B cell (primary cell): Measurements from ENCODE around the gene ELMO1.

ENCODE experiments used
- EZH2 ChIP-seq: IDR thresholded peaks from 2 replicates; pipeline ENCODE4 v1.6.1; 2012; ENCODE audit warnings: borderline replicate concordance, low read depth, mild to moderate bottlenecking, moderate library complexity, low read length; ENCODE audit not compliant: insufficient read depth, poor library complexity, severe bottlenecking
- TF ChIP-seq, protein P1 (sequence below): fragments of 200-600 bp; IDR thresholded peaks from one replicate; pipeline ENCODE4 v1.8.0; 2022; ENCODE audit warnings: antibody characterized with exemption, mild to moderate bottlenecking

DNA sequence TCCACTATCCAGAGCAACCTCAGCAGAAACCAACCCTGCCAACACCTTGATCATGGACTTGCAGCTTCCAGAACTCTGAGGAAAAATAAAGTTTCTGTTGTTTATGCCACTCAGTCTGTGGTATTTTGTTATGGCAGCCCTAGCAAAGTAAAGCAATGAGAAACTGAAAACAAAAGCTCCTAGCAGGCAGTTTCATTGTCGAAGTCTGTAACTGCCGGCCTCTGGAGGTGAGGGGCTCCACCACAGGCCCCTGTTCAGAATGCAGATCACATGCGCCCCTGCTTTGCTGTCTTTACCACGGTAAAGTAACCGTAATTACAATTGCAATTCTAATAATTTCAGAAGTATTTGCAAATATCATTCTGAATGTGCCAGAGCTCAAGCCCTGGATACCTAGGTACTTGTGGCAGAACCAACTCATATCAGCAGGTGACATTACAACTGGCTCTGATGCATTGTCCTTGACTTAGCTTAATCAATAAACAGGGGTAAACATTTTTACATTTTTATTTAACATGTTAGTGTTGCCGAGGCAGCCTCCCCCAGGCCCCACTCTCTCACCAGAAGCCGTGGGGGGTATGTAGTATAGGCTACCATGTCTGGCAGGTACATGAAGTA, 193.2 kb downstream of the ELMO1 start:
- TF ChIP-seq, protein P1, sequence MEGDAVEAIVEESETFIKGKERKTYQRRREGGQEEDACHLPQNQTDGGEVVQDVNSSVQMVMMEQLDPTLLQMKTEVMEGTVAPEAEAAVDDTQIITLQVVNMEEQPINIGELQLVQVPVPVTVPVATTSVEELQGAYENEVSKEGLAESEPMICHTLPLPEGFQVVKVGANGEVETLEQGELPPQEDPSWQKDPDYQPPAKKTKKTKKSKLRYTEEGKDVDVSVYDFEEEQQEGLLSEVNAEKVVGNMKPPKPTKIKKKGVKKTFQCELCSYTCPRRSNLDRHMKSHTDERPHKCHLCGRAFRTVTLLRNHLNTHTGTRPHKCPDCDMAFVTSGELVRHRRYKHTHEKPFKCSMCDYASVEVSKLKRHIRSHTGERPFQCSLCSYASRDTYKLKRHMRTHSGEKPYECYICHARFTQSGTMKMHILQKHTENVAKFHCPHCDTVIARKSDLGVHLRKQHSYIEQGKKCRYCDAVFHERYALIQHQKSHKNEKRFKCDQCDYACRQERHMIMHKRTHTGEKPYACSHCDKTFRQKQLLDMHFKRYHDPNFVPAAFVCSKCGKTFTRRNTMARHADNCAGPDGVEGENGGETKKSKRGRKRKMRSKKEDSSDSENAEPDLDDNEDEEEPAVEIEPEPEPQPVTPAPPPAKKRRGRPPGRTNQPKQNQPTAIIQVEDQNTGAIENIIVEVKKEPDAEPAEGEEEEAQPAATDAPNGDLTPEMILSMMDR = no peak
- no peak for TF ChIP-seq EZH2
